Neural cell (in vitro differentiated cells): ENCODE results near the gene ANO1. TPM values are rescaled to one million over a fixed set of nuclear protein-coding genes. Genes with fewer than 3 reads are reported as not detected.

Experiments
- H2AFZ ChIP-seq: fragments of 200-600, 300-800 bp; sonication (generic), shearing (Covaris generic); 2 replicates; pipeline ENCODE4 v1.6.0; 2014; ENCODE audit warnings: low read depth, mild to moderate bottlenecking, antibody characterized with exemption, low read length, moderate library complexity
- H3F3A ChIP-seq: fragments of 200-600 bp; shearing (Covaris generic); 2 replicates; pipeline ENCODE4 v1.6.1; 2016; ENCODE audit warnings: mild to moderate bottlenecking, moderate library complexity, mixed read lengths, antibody characterized with exemption, low read length; ENCODE audit not compliant: insufficient read depth, poor library complexity, severe bottlenecking
- H3K27ac ChIP-seq: fragments of 200-600, 300-800 bp; sonication (generic), shearing (Covaris generic); 2 replicates; pipeline ENCODE4 v1.5.1; 2014; ENCODE audit warnings: mild to moderate bottlenecking, low read length, moderate library complexity
- H3K27me3 ChIP-seq: fragments of 300-800, 200-600 bp; sonication (generic), shearing (Covaris generic); 2 replicates; pipeline ENCODE4 v1.6.0; 2014; ENCODE audit warnings: mild to moderate bottlenecking, low read depth, low read length, moderate library complexity; ENCODE audit not compliant: insufficient read depth
- H3K36me3 ChIP-seq: fragments of 300-800, 200-600 bp; sonication (generic), shearing (Covaris generic); 2 replicates; pipeline ENCODE4 v1.5.1; 2014; ENCODE audit warnings: mild to moderate bottlenecking, antibody characterized with exemption, low read length, moderate library complexity; ENCODE audit not compliant: insufficient read depth
- H3K4me2 ChIP-seq: fragments of 300-800, 200-600 bp; sonication (generic), shearing (Covaris generic); 2 replicates; pipeline ENCODE4 v1.6.0; 2014; ENCODE audit warnings: mild to moderate bottlenecking, low read length
- H3K4me3 ChIP-seq: fragments of 300-800, 200-600 bp; sonication (generic), shearing (Covaris generic); 2 replicates; pipeline ENCODE4 v1.5.1; 2014; ENCODE audit warnings: mild to moderate bottlenecking, low read length, moderate library complexity
- H3K79me2 ChIP-seq: fragments of 200-600 bp; shearing (Covaris generic); replicated peaks from 2 replicates; pipeline ENCODE4 v1.6.0; 2014; ENCODE audit warnings: mild to moderate bottlenecking, low read length, moderate library complexity; ENCODE audit not compliant: insufficient read depth
- H3K9ac ChIP-seq: fragments of 300-800, 200-600 bp; sonication (generic), shearing (Covaris generic); 2 replicates; pipeline ENCODE4 v1.6.1; 2016; ENCODE audit warnings: mild to moderate bottlenecking, low read length, mixed read lengths
- H3K9me2 ChIP-seq: fragments of 200-600 bp; shearing (Covaris generic); 2 replicates; pipeline ENCODE4 v1.6.1; 2016; ENCODE audit warnings: mild to moderate bottlenecking, low read length, mixed read lengths; ENCODE audit not compliant: insufficient read depth
- H3K9me3 ChIP-seq: fragments of 200-600, 300-800 bp; sonication (generic), shearing (Covaris generic); 2 replicates; pipeline ENCODE4 v1.6.1; 2016; ENCODE audit warnings: mild to moderate bottlenecking, mixed run types, low read length, moderate library complexity, mixed read lengths
- H4K20me1 ChIP-seq: fragments of 200-600 bp; shearing (Covaris generic); 2 replicates; pipeline ENCODE4 v1.6.1; 2016; ENCODE audit warnings: mild to moderate bottlenecking, mixed run types; ENCODE audit not compliant: insufficient read depth
- EP300 ChIP-seq: fragments of 450-650 bp; conservative IDR thresholded peaks from 2 replicates; pipeline ENCODE4 v1.6.1; 2014; ENCODE audit warnings: antibody characterized with exemption, mild to moderate bottlenecking, moderate library complexity; ENCODE audit not compliant: poor library complexity, severe bottlenecking
- EZH2 ChIP-seq: fragments of 200-600, 300-800 bp; shearing (Covaris generic), sonication (generic); IDR thresholded peaks from 2 replicates; pipeline ENCODE4 v1.6.1; 2014; ENCODE audit warnings: antibody characterized with exemption, low read length, borderline replicate concordance, mild to moderate bottlenecking; ENCODE audit not compliant: insufficient read depth, poor library complexity, severe bottlenecking
- MXI1 ChIP-seq: fragments of 450-650 bp; conservative IDR thresholded peaks from 2 replicates; pipeline ENCODE4 v1.6.1; 2014; ENCODE audit warnings: antibody characterized with exemption, mild to moderate bottlenecking; ENCODE audit not compliant: poor library complexity, severe bottlenecking
- POLR2AphosphoS5 ChIP-seq: IDR thresholded peaks from 2 replicates; pipeline ENCODE4 v1.6.1; 2012
- RAD21 ChIP-seq: fragments of 450-650 bp; conservative IDR thresholded peaks from 2 replicates; pipeline ENCODE4 v1.6.1; 2014; ENCODE audit warnings: antibody characterized with exemption, mild to moderate bottlenecking, moderate library complexity
- SMC3 ChIP-seq: fragments of 450-650 bp; conservative IDR thresholded peaks from 2 replicates; pipeline ENCODE4 v1.6.1; 2014; ENCODE audit warnings: antibody characterized with exemption, mild to moderate bottlenecking, moderate library complexity; ENCODE audit not compliant: poor library complexity
- TAF1 ChIP-seq: IDR thresholded peaks from 2 replicates; pipeline ENCODE4 v1.6.1; 2012; ENCODE audit warnings: low read depth
- polyA plus RNA-seq: library from polyadenylated mRNA; depleted of rRNA; stranded (reverse); fragments of >200 nt; gene quantifications from 2 replicates; pipeline ENCODE4 v1.2.3, GENCODE V29; 2014
- TF ChIP-seq, protein P1 (sequence below): IDR thresholded peaks from 2 replicates; pipeline ENCODE4 v1.6.1; 2012; ENCODE audit warnings: borderline replicate concordance
- TF ChIP-seq, protein P2 (sequence below): fragments of 450-650 bp; IDR thresholded peaks from 2 replicates; pipeline ENCODE4 v1.5.1; 2014; ENCODE audit warnings: antibody characterized with exemption, mild to moderate bottlenecking, moderate library complexity; ENCODE audit not compliant: poor library complexity, severe bottlenecking

ANO1 gene
- polyA plus RNA-seq, 1 donor from 2014 or later = not detected

DNA sequence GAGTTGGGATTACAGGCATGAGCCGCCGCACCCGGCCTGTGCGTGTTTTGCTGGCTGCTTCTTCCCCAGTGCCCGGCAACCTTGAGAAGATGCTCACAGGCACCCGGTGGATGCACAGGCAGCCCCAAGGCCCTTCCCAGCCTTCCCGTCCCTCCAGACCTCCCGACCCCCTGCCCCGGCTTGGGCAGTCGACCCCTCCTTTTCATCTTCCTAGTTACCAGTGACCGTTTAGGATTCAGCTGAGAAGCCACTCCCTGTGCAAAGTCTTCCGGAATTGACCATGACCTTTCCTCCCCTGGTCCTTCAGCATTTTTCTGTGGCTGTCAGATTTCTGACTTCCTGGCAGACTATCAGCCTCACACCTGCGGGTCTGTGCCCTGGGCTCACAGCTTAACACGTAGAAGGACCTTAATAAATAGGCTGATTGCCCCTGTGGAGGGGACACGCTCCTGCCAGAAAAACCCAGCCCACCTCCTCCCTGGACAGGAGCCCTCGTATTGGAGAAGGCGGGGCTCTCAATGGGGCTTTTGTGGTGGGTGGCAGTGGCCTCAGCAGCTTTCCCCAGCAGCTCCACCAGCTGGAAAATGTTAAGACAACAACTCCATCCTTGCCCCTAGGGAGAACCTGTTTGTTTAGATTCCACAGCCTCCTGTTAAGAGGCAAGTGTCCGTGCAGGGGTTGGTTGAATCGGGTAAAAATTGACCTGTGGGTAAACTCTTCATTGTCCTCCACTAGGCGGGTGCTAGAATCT is 10.4 kb upstream of the ANO1 start:
- Histone ChIP-seq H3K36me3 (no peaks in the 10 kb centered on the region), H3K27me3 (peaks cover 4% of the 10 kb centered on the region), H4K20me1 (no peaks in the 10 kb centered on the region), H3K9me3 (no peaks in the 10 kb centered on the region), H3K4me2 (no peak overlapping the region), H3F3A (no peaks in the 10 kb centered on the region), H3K9ac (no peak overlapping the region), H2AFZ (no peak overlapping the region), H3K4me3 (no peak overlapping the region), H3K27ac (no peak overlapping the region), H3K79me2 (no peaks in the 10 kb centered on the region), H3K9me2 (no peaks in the 10 kb centered on the region)
- TF ChIP-seq EZH2 (no peak), MXI1 (no peak), POLR2AphosphoS5 (no peak), RAD21 (no peak), SMC3 (no peak), TAF1 (no peak), EP300 (no peak)
- TF ChIP-seq, protein P1, sequence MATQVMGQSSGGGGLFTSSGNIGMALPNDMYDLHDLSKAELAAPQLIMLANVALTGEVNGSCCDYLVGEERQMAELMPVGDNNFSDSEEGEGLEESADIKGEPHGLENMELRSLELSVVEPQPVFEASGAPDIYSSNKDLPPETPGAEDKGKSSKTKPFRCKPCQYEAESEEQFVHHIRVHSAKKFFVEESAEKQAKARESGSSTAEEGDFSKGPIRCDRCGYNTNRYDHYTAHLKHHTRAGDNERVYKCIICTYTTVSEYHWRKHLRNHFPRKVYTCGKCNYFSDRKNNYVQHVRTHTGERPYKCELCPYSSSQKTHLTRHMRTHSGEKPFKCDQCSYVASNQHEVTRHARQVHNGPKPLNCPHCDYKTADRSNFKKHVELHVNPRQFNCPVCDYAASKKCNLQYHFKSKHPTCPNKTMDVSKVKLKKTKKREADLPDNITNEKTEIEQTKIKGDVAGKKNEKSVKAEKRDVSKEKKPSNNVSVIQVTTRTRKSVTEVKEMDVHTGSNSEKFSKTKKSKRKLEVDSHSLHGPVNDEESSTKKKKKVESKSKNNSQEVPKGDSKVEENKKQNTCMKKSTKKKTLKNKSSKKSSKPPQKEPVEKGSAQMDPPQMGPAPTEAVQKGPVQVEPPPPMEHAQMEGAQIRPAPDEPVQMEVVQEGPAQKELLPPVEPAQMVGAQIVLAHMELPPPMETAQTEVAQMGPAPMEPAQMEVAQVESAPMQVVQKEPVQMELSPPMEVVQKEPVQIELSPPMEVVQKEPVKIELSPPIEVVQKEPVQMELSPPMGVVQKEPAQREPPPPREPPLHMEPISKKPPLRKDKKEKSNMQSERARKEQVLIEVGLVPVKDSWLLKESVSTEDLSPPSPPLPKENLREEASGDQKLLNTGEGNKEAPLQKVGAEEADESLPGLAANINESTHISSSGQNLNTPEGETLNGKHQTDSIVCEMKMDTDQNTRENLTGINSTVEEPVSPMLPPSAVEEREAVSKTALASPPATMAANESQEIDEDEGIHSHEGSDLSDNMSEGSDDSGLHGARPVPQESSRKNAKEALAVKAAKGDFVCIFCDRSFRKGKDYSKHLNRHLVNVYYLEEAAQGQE = no peak
- TF ChIP-seq, protein P2, sequence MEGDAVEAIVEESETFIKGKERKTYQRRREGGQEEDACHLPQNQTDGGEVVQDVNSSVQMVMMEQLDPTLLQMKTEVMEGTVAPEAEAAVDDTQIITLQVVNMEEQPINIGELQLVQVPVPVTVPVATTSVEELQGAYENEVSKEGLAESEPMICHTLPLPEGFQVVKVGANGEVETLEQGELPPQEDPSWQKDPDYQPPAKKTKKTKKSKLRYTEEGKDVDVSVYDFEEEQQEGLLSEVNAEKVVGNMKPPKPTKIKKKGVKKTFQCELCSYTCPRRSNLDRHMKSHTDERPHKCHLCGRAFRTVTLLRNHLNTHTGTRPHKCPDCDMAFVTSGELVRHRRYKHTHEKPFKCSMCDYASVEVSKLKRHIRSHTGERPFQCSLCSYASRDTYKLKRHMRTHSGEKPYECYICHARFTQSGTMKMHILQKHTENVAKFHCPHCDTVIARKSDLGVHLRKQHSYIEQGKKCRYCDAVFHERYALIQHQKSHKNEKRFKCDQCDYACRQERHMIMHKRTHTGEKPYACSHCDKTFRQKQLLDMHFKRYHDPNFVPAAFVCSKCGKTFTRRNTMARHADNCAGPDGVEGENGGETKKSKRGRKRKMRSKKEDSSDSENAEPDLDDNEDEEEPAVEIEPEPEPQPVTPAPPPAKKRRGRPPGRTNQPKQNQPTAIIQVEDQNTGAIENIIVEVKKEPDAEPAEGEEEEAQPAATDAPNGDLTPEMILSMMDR = no peak

DNA sequence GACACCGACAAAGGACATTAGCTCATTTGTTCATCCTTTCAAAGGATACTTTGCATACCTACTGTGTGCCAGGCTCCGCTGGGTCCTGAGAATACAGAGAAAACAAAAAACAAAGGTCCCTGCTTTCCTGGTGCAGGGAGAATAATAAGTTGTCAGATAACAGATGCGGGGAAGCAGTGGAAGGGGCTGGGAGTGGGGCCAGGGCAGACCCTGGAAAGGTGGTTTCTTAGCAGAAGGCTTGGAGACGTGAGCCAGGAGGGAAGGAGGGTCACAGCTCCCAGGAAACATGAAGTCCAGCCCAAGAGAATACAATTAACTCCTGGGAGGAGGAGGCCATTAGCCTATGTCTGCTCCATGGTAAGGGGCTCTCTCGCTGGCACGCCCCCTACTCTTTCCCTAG is 9.8 kb upstream of the ANO1 start:
- Histone ChIP-seq H3K27me3 (peaks cover 5% of the 10 kb centered on the region), H3K9me3 (no peaks in the 10 kb centered on the region), H3K4me3 (no peak overlapping the region), H4K20me1 (no peaks in the 10 kb centered on the region), H2AFZ (no peak overlapping the region), H3K9ac (no peak overlapping the region), H3F3A (no peaks in the 10 kb centered on the region), H3K27ac (no peak overlapping the region), H3K79me2 (no peaks in the 10 kb centered on the region), H3K36me3 (no peaks in the 10 kb centered on the region), H3K4me2 (no peak overlapping the region), H3K9me2 (no peaks in the 10 kb centered on the region)
- TF ChIP-seq RAD21 = no peak
- TF ChIP-seq SMC3 = no peak
- TF ChIP-seq, protein P1 = no peak
- no peak for TF ChIP-seq POLR2AphosphoS5
- no peak for TF ChIP-seq EZH2
